Colon (tissue), 2 donors: ENCODE results near the gene PRKN.

Experiments used
- FAIRE-seq: peaks from 2 replicates; lab custom pipeline; 2012; peaks lifted over from hg19 to GRCh38; lab: Jason Lieb, UNC
- donor health status: control.
- donor health status: control.

Gene PRKN

DNA sequence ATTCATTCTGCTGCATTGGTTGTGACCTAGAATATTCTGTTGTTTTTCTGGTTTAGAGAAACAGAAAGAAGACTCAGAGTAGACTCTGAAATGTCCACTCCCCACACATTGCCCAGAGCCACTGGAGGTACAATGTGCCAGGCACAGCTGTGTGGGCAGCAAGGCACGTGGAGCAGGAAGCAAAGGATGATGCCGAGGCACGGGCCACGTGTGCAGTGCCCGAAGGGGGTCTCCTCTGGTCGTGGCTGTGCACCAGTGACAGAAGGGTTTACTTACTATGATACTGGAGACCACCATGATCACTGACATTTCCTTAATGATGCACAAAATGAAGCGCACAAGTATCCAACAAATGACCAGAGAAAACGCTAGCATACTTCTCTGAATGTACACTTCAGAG lies 488.9 kb downstream of the PRKN start:
- FAIRE-seq = no peak

DNA sequence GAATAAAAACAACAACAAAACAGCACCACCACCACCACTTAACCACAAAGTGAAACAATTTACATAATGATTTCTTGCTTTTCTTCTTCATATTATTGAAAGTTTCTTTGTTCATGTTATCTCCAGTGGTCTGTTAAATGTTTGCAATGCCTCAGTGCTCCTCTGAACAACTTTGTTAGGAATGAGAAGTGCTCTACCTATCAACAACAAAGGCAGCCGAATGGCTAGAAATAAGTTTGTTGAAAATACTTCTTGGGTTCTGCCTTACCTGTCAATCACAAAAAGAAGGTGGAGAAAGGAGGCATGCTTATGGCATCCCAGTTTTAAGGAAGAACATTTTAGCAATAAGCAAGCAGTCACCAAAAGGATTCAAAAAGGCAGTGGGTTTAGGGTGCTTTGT lies 490.2 kb downstream of the PRKN start:
- FAIRE-seq = no peak

DNA sequence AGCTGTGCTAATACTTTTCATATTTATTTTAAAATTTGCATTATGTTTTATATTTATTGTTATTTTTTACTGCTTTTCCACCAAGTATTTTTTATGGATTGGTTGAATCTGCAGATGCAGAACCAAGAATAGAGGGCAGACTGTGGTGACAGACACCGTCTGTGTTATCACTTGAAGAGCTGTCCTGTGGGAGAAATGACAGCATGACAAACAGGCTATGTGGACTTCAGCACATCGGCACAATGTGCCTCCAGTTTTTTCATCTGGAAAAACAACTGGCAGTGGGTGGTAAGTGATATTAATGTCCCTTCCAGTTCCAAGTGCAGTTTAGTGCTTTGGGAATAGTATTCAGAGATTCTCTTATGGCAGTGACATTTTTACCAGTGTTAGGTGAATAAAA lies 492.9 kb downstream of the PRKN start:
- no peak for FAIRE-seq

DNA sequence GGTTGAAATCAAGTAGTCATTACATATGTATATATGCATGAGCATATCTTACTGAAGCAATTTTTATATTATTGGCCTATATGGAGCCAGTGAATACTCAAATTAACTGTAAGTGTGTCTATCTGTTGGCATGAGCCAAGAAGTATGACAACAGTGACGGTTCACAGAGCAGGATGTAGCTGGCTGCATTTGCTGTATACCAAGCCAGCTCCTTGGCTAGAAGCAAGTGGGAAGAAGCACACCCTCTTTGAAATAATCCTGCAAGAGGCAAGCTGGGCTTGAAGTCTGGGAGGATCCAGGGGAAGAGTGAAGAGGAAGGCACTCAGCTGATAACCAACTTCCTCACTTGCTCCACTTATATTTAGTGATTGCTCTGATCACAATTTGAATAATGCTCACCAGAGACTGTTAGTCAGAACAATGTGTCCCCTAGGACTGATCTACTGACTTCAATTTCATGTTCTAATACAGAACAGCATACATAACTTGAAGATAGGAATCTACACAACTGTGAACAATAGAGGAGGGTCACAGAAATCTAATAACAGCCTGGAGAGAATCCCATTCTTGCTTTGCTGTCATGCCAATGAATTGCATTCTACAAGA lies 497.3 kb downstream of the PRKN start:
- FAIRE-seq = no peak

DNA sequence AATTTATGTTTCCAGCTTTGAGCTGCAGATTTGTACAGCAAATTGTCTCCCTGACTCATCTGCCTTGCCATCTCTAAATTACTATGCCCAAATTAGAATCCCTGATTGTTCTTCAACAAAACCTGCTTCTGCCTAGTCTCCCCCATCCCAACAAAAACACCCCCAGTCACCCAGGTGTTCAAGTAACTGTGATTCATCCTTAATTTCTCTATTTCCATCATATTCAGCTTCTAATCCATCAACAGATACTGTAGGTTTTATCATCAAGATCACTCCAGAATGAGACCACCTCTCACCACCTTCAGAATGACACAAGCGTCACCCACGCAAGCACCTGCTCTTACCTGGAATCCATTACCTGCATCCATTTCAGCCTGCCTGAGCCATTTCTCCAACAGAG lies 498.5 kb downstream of the PRKN start:
- no peak for FAIRE-seq

DNA sequence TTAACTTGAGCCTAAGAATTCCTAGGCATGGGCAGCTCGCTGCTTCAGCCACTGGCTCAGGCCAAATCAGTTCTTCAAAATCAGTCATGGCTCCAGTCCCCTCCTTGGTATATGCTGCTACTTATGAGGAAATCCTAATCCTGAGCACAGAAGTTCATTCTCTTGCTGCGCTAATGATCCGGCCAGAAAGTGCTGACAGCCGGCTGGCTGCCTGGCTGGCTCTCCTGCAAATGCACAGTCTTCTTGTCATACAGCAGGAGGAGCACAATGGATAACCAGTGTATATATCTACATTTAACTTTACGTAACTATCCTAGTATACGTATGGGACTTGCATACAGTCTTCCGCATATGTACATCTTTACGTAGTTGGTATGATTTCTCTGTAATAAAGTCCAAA lies 500.8 kb downstream of the PRKN start:
- FAIRE-seq = no peak

DNA sequence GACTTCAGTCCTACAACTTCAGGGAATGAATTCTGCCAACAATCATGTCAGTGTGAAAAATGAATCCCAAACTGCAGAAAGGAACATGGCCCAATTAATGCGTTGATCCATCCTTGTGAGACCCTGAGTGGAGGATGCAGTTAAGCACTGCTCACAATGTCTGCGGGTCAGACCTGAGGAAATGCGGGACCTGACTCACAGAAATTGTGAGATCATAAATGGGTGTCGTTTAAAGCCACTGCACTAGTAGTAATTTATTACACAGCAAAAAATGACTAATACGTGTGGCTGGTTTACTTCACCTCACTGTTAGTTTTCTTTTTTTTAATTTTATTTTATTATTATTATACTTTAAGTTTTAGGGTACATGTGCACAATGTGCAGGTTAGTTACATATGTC lies 505.0 kb downstream of the PRKN start:
- no peak for FAIRE-seq

DNA sequence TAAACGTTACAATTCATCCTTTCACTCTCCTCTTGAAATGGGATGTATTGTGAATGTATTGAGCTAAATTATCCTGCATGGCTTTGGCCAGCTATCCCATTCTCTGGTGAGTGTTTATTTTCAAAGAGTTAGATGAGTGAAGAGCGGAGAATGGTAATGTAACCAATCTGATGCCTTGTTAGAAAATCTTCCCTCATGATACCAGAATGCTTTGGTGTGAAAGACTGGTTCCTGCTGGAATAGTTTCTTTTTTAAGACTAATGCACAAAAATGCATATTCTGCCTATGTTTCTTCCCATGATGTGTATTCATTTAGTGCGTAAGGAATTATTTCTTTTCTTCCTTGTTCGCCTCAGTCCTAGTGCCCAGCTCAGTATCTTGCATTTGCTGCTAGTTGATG lies 506.7 kb downstream of the PRKN start:
- no peak for FAIRE-seq

DNA sequence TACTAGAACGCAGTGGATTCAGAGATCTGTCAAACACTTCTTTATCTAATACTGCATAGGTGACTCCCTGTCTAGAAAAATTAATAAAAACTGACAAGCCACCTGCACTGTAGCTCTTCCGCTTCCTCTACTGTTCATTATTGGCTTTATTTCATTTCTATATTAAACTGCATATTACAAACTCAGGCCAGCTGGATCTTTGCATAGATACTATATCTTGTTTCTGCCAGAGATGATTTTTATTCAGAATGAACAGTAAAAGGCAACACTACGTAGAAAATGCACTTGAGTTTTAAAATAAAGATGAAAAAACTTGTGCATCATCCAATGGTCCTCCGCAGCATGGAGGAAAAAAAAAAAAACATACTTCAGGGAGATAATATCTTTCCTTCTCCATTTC lies 508.3 kb downstream of the PRKN start:
- FAIRE-seq = no peak

DNA sequence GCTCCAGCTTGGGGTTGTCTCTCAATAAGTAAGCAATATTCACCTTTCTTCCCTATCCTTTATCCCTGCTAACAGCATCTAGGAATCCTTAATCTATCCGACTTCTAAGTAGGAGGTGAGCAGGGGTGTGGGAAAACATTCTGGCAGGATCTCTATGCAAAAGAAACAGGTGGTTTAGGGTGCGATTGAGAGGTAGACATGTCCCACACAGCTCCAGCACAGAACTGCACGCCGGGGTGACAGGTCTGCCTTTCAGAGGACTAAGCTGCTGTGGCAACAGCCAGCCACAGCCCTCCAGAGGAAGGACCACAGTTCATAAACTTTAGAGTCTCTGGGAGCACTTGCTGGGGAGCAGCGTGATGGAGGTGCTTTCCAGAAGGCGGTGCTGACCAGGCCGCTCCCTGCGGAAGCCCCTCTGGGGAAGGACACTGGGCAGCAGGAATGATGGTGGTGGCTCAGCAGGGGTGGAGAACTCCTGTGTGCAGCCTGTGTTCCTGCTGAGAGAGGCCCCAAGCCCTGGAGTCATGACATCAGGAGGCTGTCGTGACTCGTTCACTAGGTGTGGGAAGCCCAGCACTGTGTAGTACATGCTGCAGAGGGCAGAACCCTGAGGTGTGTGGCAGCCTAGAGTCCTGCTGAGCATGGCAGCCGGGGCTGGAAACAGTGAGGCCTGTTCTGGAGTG lies 509.6 kb downstream of the PRKN start:
- FAIRE-seq = no peak

DNA sequence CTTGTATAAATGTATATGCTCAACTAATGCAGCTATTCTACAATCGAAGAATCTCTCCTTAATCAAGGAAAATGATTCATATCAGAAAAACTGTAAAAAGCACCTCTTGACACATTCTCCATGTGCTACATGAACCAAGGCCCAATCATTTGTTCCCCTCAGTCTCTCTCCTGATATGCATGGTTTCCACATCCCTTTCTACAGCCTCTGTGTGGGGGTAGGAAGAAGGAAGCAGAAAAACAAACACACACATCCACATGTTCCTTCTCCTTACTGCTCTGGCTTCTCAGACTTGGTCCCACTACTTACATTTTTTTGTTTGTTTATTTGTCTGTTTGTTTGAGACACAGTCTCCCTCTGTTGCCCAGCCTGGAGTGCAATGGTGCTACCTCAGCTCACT lies 510.5 kb downstream of the PRKN start:
- no peak for FAIRE-seq

DNA sequence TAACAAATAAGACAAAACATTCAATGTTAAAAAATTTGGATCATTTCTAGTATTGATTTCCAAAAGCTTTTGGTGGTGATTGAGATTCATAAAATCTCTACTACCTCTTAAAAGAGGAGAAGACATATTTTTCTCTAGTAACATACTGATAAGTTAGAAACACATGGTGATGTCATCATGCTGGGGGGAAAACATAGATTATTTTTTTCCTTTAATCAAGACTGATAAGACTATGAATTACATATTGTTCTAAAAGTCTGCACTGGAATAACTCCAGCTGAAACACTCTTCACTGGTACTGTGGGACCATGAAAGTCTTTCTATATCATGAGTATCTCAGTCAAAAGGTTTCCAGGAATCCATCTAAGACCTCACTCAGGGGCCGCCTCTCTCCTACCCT lies 515.8 kb downstream of the PRKN start:
- FAIRE-seq = no peak

DNA sequence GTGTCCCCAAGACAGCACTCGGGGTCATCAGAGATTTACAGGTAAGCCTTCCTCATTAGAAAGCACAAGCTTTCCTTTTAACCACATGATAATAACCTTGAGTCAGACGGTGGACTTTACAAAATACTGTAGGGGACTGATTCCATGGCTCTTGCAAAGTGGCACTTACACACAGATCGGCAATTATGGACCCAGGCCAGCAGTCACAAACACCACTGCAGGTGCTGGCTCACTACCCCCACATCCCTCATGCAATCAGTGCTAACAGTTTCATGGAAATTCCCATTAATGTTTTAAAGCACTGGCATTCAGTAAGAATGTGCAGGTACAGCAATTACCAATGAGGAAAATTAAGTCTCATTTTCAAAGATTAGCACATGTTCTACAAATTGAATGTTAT lies 516.5 kb downstream of the PRKN start:
- FAIRE-seq = no peak

DNA sequence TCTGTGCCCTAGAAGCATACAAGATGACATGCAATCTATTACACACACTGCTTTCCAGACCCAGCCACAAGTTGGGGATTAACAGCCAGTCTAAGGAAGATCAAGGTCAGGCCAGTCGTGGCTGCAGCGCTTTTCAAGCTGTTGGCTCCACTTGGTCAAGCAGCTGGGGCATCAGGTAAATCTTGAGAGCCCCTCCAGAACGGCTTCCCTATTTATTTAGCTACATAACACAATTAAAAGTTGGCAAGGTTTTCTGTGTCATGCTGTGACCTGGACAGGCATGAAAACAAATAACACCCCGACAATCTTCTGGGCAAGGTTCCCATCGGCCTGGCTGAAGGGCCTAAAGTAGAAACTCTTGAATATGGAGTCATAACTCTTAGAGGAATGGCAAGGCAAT lies 524.3 kb downstream of the PRKN start:
- no peak for FAIRE-seq

DNA sequence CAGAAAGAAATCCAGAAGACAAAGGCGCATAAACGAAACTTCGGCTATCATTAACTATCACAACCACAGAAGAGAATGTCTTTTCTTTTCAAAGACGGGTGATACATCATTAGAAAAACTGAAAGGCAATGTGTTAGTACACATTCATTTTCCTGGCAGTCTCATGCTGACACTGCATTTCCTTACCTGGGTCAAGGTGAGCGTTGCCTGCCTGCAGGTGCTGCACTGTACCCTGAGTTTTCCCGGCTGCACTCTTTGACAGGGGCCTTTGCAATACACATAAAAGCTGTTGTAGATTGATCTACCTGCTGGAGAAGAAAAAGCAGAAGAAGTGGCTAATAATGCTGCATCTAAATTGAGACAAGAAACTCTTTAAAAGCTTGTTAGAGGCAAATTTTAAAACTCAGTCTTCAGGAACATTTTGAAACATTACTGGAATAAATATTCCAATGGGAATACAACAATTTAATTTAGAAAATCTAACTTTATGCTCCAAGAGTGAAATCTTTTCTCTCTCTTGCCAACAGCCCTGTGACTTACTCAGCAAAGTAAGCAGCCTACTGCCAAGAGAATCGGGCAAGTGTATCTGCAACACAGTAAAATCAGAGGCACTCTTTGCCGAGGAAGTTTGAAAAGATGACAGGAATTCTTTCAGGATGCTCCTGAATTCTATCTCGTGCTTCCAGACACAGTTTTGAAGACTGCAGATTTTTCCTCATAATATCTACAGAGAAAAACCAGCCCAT lies 526.4 kb downstream of the PRKN start:
- no peak for FAIRE-seq

DNA sequence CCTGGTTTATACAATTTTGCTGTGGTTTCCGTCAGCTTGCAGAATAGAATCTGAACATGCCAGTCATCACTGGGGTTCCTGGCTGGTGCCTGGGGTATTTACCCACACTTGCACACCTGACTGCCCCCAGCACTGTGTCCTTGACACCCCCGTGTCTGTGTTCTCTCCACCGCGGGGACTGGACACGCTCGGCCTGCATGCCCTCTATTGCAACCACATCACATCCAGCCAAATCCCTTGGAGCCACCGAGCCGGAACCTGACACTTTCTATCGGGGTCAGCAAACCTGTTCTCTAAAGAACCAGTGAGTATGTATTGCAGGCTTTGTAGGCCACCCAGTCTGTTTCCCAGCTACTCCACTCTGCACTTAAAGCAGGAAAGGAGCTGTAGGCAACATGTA lies 527.5 kb downstream of the PRKN start:
- FAIRE-seq = no peak

DNA sequence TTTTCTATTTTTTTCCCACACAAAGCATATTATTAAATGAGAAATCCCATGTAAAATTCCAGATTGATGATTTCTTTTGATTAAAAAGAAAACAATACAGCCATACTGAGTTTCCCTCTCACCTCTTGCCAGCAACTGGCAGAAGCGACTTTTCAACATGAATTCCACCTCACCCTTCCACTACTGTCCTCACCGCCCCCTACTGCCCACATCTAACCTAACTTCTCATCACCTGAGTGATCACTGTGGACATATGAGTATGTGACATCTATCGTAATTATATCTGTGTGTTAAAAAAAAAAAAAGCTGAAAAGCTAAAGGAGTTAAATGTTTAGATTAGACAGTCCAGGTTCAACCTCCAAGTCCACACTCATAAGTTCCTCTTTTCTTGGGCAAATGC lies 528.6 kb downstream of the PRKN start:
- FAIRE-seq = no peak

DNA sequence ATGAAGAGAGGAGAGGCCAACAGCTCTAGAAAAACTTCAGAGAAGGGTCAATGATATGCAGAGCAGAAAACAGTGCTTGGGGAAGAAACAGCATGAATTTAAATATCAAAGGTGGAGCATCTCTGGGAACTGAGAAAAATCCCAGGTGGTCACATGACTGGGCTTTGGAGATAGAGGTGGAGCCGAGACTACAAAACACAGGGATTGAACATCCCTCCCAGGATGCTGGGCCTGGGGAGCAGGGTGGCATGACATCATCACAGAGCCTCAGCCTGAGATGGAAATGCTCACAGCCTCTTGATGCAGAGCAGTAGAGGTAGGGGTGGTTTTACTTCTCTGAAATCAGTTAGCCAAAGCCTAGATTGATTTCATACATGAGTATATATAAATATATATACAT lies 529.5 kb downstream of the PRKN start:
- FAIRE-seq = no peak

DNA sequence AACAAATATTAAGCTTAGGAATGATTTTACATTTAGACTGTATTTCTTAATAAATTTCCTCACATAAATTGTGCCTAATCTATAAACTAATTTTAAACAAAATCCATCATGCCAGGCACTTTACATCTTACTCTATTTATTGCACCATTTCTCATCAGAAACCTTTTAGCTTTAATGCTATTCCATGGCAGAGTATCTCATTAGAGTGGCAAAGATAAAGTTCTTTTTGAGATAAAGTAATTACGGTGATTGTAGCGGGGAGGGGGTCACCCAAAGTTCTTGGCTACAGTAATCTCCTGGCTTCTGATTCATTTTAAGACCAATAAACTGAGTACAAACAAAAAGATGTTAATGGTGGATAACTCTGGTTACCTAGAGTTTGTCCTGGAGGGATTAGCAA lies 532.1 kb downstream of the PRKN start:
- FAIRE-seq = no peak

DNA sequence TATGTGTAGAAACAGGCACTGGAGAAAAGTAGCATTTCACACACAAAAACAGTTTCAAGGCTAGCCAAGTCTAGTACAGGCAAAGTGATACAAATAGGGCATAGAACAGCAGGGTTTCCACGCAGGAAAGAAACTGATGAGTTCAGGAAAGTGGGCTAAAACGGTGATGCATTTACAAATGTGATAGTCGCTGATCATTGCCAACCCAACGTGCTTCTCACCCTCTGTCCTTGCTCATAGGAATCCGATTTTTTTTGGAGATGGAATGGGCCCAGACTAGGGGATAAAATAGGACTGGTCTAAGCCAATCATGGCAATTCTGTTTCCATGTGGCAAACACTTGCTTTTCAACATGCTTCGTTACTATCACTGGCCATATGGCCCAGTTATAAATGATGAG lies 536.6 kb downstream of the PRKN start:
- FAIRE-seq = no peak

DNA sequence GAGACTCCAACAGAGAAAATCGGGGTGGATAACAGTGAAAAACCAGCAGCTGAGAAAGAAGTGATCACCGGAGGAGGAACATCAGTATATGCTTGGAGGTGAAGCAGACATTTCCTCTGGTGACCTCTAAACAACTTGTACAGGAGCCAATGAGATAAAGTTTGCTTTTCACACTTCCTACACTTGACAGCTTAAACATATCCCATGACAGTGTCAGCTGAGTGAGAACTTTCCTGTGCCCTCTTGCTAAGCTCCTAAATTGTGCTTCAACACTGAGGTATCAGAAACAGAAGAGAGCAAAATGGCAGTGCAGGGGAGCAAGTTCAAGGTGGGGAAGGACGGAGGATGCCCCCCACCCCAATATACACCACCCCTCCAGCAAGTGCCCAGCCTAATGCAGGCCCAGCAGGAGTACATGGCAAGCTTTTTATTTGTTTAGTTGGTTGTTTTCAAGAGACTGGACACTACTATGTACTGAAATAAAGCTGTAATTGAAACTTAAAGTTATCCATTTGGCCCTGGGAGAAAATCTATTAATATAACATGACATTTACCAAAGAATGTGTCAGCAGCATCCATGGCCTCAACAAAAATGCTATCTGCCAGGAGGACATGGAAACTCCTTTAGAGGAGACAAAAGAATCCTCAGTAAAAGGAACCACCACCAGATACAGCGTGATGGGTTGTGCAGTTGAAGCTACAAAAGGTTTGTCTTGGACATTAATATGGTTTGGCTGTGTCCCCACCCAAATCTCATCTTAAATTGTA lies 540.2 kb downstream of the PRKN start:
- FAIRE-seq = no peak

DNA sequence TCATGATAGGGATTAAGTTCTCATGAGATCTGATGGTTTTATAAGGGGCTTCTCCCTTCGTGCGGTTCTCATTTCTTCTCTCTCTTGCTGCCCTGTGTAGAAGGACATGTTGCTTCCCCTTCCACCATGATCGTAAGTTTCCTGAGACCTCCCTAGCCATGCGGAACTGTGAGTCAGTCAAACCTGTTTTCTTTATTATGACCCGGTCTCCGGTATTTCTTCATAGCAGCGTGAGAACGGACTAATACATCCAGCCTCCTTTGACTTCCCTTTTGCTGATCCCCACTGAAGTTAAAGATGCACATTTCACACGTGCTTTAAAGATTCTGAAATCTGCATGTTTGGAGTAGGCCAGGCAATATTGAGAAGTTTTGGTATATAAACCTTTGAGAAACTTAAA lies 543.1 kb downstream of the PRKN start:
- no peak for FAIRE-seq
